Keratinocyte (primary cell): ENCODE measurements around the gene ZNF57. TPM values are rescaled to one million over a fixed set of nuclear protein-coding genes. Genes with fewer than 3 reads are reported as not detected.

Source experiments
- DNase-seq: peaks from one replicate; pipeline ENCODE4 v3.0.0-alpha.2; 2011; ENCODE audit warnings: low read depth, missing footprints, low spot score
- FAIRE-seq: peaks from 2 replicates; lab custom pipeline; 2011; peaks lifted over from hg19 to GRCh38; lab: Jason Lieb, UNC
- H2AFZ ChIP-seq: 2 replicates; pipeline ENCODE4 v1.6.0; 2012; ENCODE audit warnings: low read length, control low read depth, inconsistent platforms; ENCODE audit not compliant: control insufficient read depth
- H3K27ac ChIP-seq: 2 replicates; pipeline ENCODE4 v1.5.1; 2011; ENCODE audit warnings: low read length; ENCODE audit not compliant: control insufficient read depth, insufficient read depth
- H3K27me3 ChIP-seq: 3 replicates; pipeline ENCODE4 v1.6.0; 2011; ENCODE audit warnings: low read length; ENCODE audit not compliant: control insufficient read depth, insufficient read depth; ENCODE audit errors: extremely low read depth
- H3K36me3 ChIP-seq, 2 experiments: 2 replicates in 1 of 2; 3 replicates in 1 of 2; pipeline ENCODE4 v1.5.1; 2011; ENCODE audit warnings: low read length in 2 of 2, mild to moderate bottlenecking in 1 of 2; ENCODE audit not compliant: control insufficient read depth in 2 of 2, insufficient read depth in 2 of 2; ENCODE audit errors: extremely low read depth in 1 of 2
- H3K4me1 ChIP-seq: 3 replicates; pipeline ENCODE4 v1.5.1; 2011; ENCODE audit warnings: low read length; ENCODE audit not compliant: control insufficient read depth, insufficient read depth; ENCODE audit errors: extremely low read depth
- H3K4me2 ChIP-seq: 3 replicates; pipeline ENCODE4 v1.6.0; 2011; ENCODE audit warnings: low read depth, low read length; ENCODE audit not compliant: control insufficient read depth, insufficient read depth; ENCODE audit errors: extremely low read depth
- H3K4me3 ChIP-seq, 3 experiments: fragments of 200-600 bp in 1 of 3; sonication (generic) in 1 of 3; 2 replicates in 2 of 3; 3 replicates in 1 of 3; pipeline ENCODE4 v1.5.1; 2011 to 2016; ENCODE audit warnings: low read length in 3 of 3, mild to moderate bottlenecking in 3 of 3, control low read depth in 2 of 3, inconsistent platforms in 1 of 3, low read depth in 1 of 3, mixed read lengths in 1 of 3, mixed run types in 1 of 3, moderate library complexity in 1 of 3; ENCODE audit not compliant: control insufficient read depth in 2 of 3, insufficient read depth in 2 of 3; ENCODE audit errors: extremely low read depth in 1 of 3
- H3K79me2 ChIP-seq: 2 replicates; pipeline ENCODE4 v1.6.0; 2012; ENCODE audit warnings: low read length; ENCODE audit not compliant: control insufficient read depth, insufficient read depth
- H3K9ac ChIP-seq: 3 replicates; pipeline ENCODE4 v1.6.0; 2011; ENCODE audit warnings: low read length; ENCODE audit not compliant: control insufficient read depth, insufficient read depth; ENCODE audit errors: extremely low read depth
- H3K9me1 ChIP-seq: 3 replicates; pipeline ENCODE4 v1.6.0; 2011; ENCODE audit warnings: low read length; ENCODE audit not compliant: control insufficient read depth, insufficient read depth; ENCODE audit errors: extremely low read depth
- H3K9me3 ChIP-seq: 2 replicates; pipeline ENCODE4 v1.5.1; 2012; ENCODE audit warnings: low read depth, low read length; ENCODE audit not compliant: control insufficient read depth
- H4K20me1 ChIP-seq: 3 replicates; pipeline ENCODE4 v1.6.0; 2011; ENCODE audit warnings: low read length; ENCODE audit not compliant: control insufficient read depth, insufficient read depth; ENCODE audit errors: extremely low read depth
- EZH2 ChIP-seq: IDR thresholded peaks from one replicate; pipeline ENCODE4 v1.6.1; 2012; ENCODE audit warnings: inconsistent platforms, mild to moderate bottlenecking, low read length, moderate library complexity
- dilution Hi-C: fragments of 300-500 bp; cut with MboI; formaldehyde crosslinking; loops from one replicate; pipeline ENCODE4 v1.7.0; 2020; ENCODE audit warnings: low sequenced_read_pairs; ENCODE audit not compliant: extremely low pct_ligation_motif_present
- polyA plus RNA-seq, 5 experiments: library from polyadenylated mRNA; depleted of rRNA in 3 of 5; stranded (reverse) in 3 of 5; stranded (forward) in 1 of 5; unstranded in 1 of 5; fragments of >200 nt; gene quantifications; 1 replicate in 1 of 5; 2 replicates in 3 of 5; 3 replicates in 1 of 5; pipeline versions ENCODE4 v1.2.1 to v1.2.3, GENCODE V29; 2011 to 2012; ENCODE audit warnings: missing spikeins in 2 of 5, low read depth in 1 of 5, low replicate concordance in 1 of 5
- TF ChIP-seq, protein P1 (sequence below), 3 experiments: IDR thresholded peaks in 1 of 3; conservative IDR thresholded peaks in 1 of 3; optimal IDR thresholded peaks in 1 of 3; 2 replicates in 2 of 3; 3 replicates in 1 of 3; pipeline versions ENCODE3 to v1.5.1; 2011; ENCODE audit warnings: low read length in 3 of 3, mild to moderate bottlenecking in 3 of 3, moderate library complexity in 2 of 3, control low read depth in 1 of 3, inconsistent platforms in 1 of 3; ENCODE audit not compliant: insufficient read depth in 2 of 3; ENCODE audit errors: extremely low read depth in 1 of 3

The ZNF57 gene
- polyA plus RNA-seq, 1 donor (not counting 4 experiments of a cell fraction or from before 2014, with no cell fraction given), result 9.7 TPM

DNA sequence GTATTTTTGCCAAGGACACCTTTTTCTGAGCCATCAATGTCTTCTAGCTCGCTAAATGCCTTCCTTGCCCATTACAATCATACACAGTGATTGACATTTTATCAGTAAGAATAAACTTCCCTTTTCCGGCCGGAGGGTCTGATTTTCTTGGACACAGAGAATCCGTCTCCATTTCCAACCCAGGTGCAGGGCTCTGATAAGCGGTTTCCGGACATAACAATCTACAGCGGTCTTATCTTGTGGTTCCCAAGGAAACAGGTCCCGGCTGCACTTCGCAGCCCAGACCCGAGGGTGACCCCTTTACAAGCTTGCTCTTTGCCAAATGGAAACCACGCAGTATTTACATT is 49.2 kb downstream of the ZNF57 start:
- H3K36me3 ChIP-seq, result peaks cover 0 to 2% of the 10 kb centered on the region in 2 experiments
- peak overlapping the region; percentile 74 for H2AFZ ChIP-seq
- H3K9me3 ChIP-seq, result no peaks in the 10 kb centered on the region
- TF ChIP-seq, protein P1, sequence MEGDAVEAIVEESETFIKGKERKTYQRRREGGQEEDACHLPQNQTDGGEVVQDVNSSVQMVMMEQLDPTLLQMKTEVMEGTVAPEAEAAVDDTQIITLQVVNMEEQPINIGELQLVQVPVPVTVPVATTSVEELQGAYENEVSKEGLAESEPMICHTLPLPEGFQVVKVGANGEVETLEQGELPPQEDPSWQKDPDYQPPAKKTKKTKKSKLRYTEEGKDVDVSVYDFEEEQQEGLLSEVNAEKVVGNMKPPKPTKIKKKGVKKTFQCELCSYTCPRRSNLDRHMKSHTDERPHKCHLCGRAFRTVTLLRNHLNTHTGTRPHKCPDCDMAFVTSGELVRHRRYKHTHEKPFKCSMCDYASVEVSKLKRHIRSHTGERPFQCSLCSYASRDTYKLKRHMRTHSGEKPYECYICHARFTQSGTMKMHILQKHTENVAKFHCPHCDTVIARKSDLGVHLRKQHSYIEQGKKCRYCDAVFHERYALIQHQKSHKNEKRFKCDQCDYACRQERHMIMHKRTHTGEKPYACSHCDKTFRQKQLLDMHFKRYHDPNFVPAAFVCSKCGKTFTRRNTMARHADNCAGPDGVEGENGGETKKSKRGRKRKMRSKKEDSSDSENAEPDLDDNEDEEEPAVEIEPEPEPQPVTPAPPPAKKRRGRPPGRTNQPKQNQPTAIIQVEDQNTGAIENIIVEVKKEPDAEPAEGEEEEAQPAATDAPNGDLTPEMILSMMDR (optimal IDR thresholded peaks at IDR 0.05 in 1 of 3, IDR thresholded peaks at IDR 0.05 in 1 of 3, conservative IDR thresholded peaks at IDR 0.05 in 1 of 3; ENCODE audit: extremely low read depth in 1 of 3, insufficient read depth in 2 of 3, low read length in 3 of 3), result no peak
- TF ChIP-seq EZH2, result no peak
- H3K4me3 ChIP-seq, result peak overlapping the region; percentile 72 to 95 (median 82)
- dilution Hi-C loops, result no loop called here
- peak overlapping the region; percentile 84 for H3K9ac ChIP-seq
- H3K9me1 ChIP-seq, result no peaks in the 10 kb centered on the region
- peak overlapping the region; percentile 66 for H3K27ac ChIP-seq
- H4K20me1 ChIP-seq, result no peaks in the 10 kb centered on the region
- no peak for DNase-seq
- FAIRE-seq, result no peak
- peaks cover 15% of the 10 kb centered on the region for H3K79me2 ChIP-seq
- no peaks in the 10 kb centered on the region for H3K27me3 ChIP-seq
- peak overlapping the region; percentile 95 for H3K4me2 ChIP-seq
- peaks cover 23% of the 10 kb centered on the region for H3K4me1 ChIP-seq

DNA sequence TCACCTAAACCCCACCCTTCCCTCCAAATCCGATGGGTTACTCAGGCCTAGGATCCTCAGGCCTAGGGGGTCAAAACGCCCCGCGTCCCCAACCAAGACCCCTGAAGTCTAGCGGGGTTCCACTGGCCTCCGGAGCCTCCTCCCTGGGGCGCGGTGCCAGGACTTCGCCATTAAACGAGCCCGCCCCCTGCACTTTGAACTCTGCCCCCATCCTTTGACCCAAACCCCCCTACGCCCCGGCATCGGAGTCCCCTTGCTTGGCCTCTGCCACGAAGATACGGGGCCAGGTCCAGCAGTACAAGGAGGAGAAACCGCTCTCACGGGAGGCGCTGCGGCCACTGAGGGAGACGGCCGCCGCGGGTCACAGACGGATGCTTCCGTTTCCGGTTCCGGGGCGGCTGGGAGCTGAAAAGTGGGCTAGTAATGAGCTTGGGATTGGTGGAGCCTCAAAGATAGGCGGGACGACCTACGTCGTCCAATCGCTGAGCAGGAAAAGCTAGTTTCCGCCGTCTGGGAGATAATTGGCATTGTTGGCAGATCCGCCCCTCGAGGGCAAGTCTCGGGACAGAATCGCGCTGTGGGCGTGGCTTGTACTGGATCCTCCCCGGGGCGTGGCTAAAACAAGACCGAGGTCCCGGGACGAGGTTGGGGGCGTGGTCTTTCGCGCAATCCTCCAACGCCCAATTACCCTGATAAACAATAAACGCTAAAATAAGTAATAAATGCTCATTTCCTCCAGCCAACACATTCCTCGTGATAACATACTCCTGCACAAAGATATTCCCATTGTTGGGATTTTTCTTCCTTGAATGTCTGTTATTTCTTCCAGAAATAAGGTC is 49.8 kb downstream of the ZNF57 start:
- no peaks in the 10 kb centered on the region for H4K20me1 ChIP-seq
- peaks cover 0 to 2% of the 10 kb centered on the region in 2 experiments for H3K36me3 ChIP-seq
- peak overlapping the region; percentile 84 for H3K9ac ChIP-seq
- H3K79me2 ChIP-seq, result peaks cover 15% of the 10 kb centered on the region
- peak overlapping the region; percentile 66 for H3K27ac ChIP-seq
- dilution Hi-C loops, result no loop called here
- DNase-seq (peak; percentile 98), FAIRE-seq (peak; percentile 87)
- peak overlapping the region; percentile 99 for H3K4me2 ChIP-seq
- peak overlapping the region; percentile 72 to 95 (median 84) for H3K4me3 ChIP-seq
- no peaks in the 10 kb centered on the region for H3K9me1 ChIP-seq
- TF ChIP-seq, protein P1 (optimal IDR thresholded peaks at IDR 0.05 in 1 of 3, IDR thresholded peaks at IDR 0.05 in 1 of 3, conservative IDR thresholded peaks at IDR 0.05 in 1 of 3; ENCODE audit: extremely low read depth in 1 of 3, insufficient read depth in 2 of 3, low read length in 3 of 3), result no peak
- no peak for TF ChIP-seq EZH2
- H3K9me3 ChIP-seq, result no peaks in the 10 kb centered on the region
- peak overlapping the region; percentile 86 for H2AFZ ChIP-seq
- H3K27me3 ChIP-seq, result no peaks in the 10 kb centered on the region
- H3K4me1 ChIP-seq, result peaks cover 23% of the 10 kb centered on the region
